HepG2 (cell line): ENCODE data around the gene RASSF6. TPM values are rescaled to one million over a fixed set of nuclear protein-coding genes. Genes with fewer than 3 reads are reported as not detected.

ENCODE experiments used
- ATAC-seq: fragments of 200-7000 bp; cut with Tn5 transposase; 3 replicates; pipeline ENCODE4 v1.9.1; 2020; ENCODE audit warnings: mild to moderate bottlenecking, moderate library complexity
- BruUV-seq: library from RNA; stranded (reverse); fragments of 400-500 nt; replicated peaks from 2 replicates; lab custom pipeline; 2021; lab: Mats Ljungman, UMichigan
- CTCF ChIA-PET: fragments of 300-600 bp; formaldehyde crosslinking; extraction: SDS; loops from one replicate; lab custom pipeline; 2021; ENCODE audit warnings: low total read pairs, inconsistent platforms, low intra/inter-chr PET ratio; lab: Yijun Ruan, JAX
- POLR2A ChIA-PET: fragments of 350-600 bp; sonication (Branson Sonifier 250); formaldehyde crosslinking; loops from one replicate; lab custom pipeline; 2020; ENCODE audit warnings: antibody characterized with exemption, inconsistent platforms; lab: Yijun Ruan, JAX
- DNase-seq: peaks from one replicate; pipeline ENCODE4 v3.0.0-alpha.2; 2015; ENCODE audit warnings: low spot score
- FAIRE-seq: peaks from 3 replicates; lab custom pipeline; 2011; peaks lifted over from hg19 to GRCh38; lab: Jason Lieb, UNC
- H2AFZ ChIP-seq: one replicate; pipeline ENCODE4 v1.6.1; 2011; ENCODE audit warnings: low read length, inconsistent platforms
- H3K27ac ChIP-seq: fragments of 300-600 bp; 3 replicates; pipeline ENCODE4 v1.8.0; 2011; ENCODE audit warnings: mixed run types, mild to moderate bottlenecking, mixed read lengths, low read length, inconsistent platforms; ENCODE audit not compliant: insufficient read depth; ENCODE audit errors: extremely low read length
- H3K27me3 ChIP-seq, 2 experiments: fragments of 200-600 bp in 1 of 2; 2 replicates in 1 of 2; 3 replicates in 1 of 2; pipeline versions ENCODE4 v1.6.0 to v1.8.0; 2011; ENCODE audit warnings: low read length in 2 of 2, mild to moderate bottlenecking in 2 of 2, moderate library complexity in 2 of 2, inconsistent platforms in 1 of 2; ENCODE audit not compliant: insufficient read depth in 2 of 2, control insufficient read depth in 1 of 2
- H3K36me3 ChIP-seq, 2 experiments: fragments of 200-600 bp in 1 of 2; replicated peaks in 1 of 2; 2 replicates in 1 of 2; 3 replicates in 1 of 2; pipeline versions ENCODE4 v1.5.1 to v1.8.0; 2011; ENCODE audit warnings: low read length in 2 of 2, inconsistent platforms in 1 of 2; ENCODE audit not compliant: insufficient read depth in 2 of 2, control insufficient read depth in 1 of 2
- H3K4me1 ChIP-seq: 2 replicates; pipeline ENCODE4 v1.5.1; 2012; ENCODE audit warnings: low read length, inconsistent platforms; ENCODE audit not compliant: insufficient read depth
- H3K4me2 ChIP-seq: 2 replicates; pipeline ENCODE4 v1.6.0; 2011; ENCODE audit warnings: low read depth, low read length, inconsistent platforms
- H3K4me3 ChIP-seq, 3 experiments: fragments of 200-600 bp in 1 of 3; sonication (generic), shearing (Covaris generic) in 1 of 3; replicated peaks in 1 of 3; 2 replicates each; pipeline ENCODE4 v1.5.1; 2011 to 2016; ENCODE audit warnings: low read length in 3 of 3, inconsistent platforms in 2 of 3, low read depth in 2 of 3, mild to moderate bottlenecking in 2 of 3, control low read depth in 1 of 3, mixed read lengths in 1 of 3; ENCODE audit not compliant: insufficient read depth in 1 of 3
- H3K79me2 ChIP-seq: one replicate; pipeline ENCODE4 v1.6.1; 2011; ENCODE audit warnings: low read length, inconsistent platforms; ENCODE audit not compliant: insufficient read depth
- H3K9ac ChIP-seq: 2 replicates; pipeline ENCODE4 v1.6.0; 2011; ENCODE audit warnings: mild to moderate bottlenecking, low read depth, low read length, inconsistent platforms; ENCODE audit not compliant: insufficient read depth
- H3K9me3 ChIP-seq: 2 replicates; pipeline ENCODE4 v1.5.1; 2012; ENCODE audit warnings: mild to moderate bottlenecking, low read length
- H4K20me1 ChIP-seq: 2 replicates; pipeline ENCODE4 v1.6.0; 2011; ENCODE audit warnings: inconsistent platforms, mild to moderate bottlenecking, low read length, moderate library complexity; ENCODE audit not compliant: insufficient read depth
- HHEX ChIP-seq: IDR thresholded peaks from 2 replicates; pipeline ENCODE4 v1.6.1; 2016; ENCODE audit warnings: control low read depth
- HOXA3 ChIP-seq: sonication (generic); formaldehyde crosslinking; IDR thresholded peaks from 2 replicates; pipeline ENCODE4 v1.5.0; 2020; ENCODE audit warnings: missing genetic modification reagents
- JUND ChIP-seq: sonication (generic); formaldehyde crosslinking; IDR thresholded peaks from 2 replicates; pipeline ENCODE4 v1.8.0; 2022; ENCODE audit warnings: mild to moderate bottlenecking, missing genetic modification reagents
- KMT2B ChIP-seq: IDR thresholded peaks from 2 replicates; pipeline ENCODE4 v1.6.1; 2016; ENCODE audit warnings: missing genetic modification reagents, missing compliant biosample characterization
- MAF1 ChIP-seq: sonication (generic); formaldehyde crosslinking; IDR thresholded peaks from 2 replicates; pipeline ENCODE4 v1.5.0; 2020; ENCODE audit warnings: missing genetic modification reagents, borderline replicate concordance
- MNT ChIP-seq: fragments of 450-650 bp; IDR thresholded peaks from 2 replicates; pipeline ENCODE4 v1.6.1; 2016
- MYNN ChIP-seq: sonication (generic); formaldehyde crosslinking; IDR thresholded peaks from 2 replicates; pipeline ENCODE4 v1.4.0; 2020; ENCODE audit warnings: mild to moderate bottlenecking, low read depth, missing genetic modification reagents
- NR1H2 ChIP-seq: sonication (generic); formaldehyde crosslinking; IDR thresholded peaks from 2 replicates; pipeline ENCODE4 v1.8.1; 2022; ENCODE audit warnings: low read depth, missing genetic modification reagents, borderline replicate concordance
- NR2F6 ChIP-seq, 2 experiments: IDR thresholded peaks; 2 replicates each; pipeline ENCODE4 v1.6.1; 2016; ENCODE audit warnings: antibody characterized with exemption in 1 of 2, mild to moderate bottlenecking in 1 of 2
- PCBP1 ChIP-seq: fragments of 200-400 bp; formaldehyde crosslinking; IDR thresholded peaks from 2 replicates; pipeline ENCODE4 v1.6.1; 2017; ENCODE audit warnings: mild to moderate bottlenecking, low read depth, low read length, borderline replicate concordance
- PHF8 ChIP-seq: sonication (generic); formaldehyde crosslinking; IDR thresholded peaks from 2 replicates; pipeline ENCODE4 v1.5.0; 2020; ENCODE audit warnings: missing genetic modification reagents
- SNAPC4 ChIP-seq: sonication (generic); formaldehyde crosslinking; IDR thresholded peaks from 2 replicates; pipeline ENCODE4 v1.4.0; 2020; ENCODE audit warnings: mild to moderate bottlenecking, missing genetic modification reagents
- ZBTB42 ChIP-seq: sonication (generic); formaldehyde crosslinking; IDR thresholded peaks from 2 replicates; pipeline ENCODE4 v1.5.0; 2020; ENCODE audit warnings: mild to moderate bottlenecking, missing genetic modification reagents
- ZC3H4 ChIP-seq: sonication (generic); formaldehyde crosslinking; IDR thresholded peaks from 2 replicates; pipeline ENCODE4 v1.4.0; 2020; ENCODE audit warnings: missing genetic modification reagents, borderline replicate concordance
- ZNF263 ChIP-seq: sonication (generic); formaldehyde crosslinking; IDR thresholded peaks from 2 replicates; pipeline ENCODE4 v1.4.0; 2020; ENCODE audit warnings: missing genetic modification reagents
- ZNF724P ChIP-seq: sonication (generic); formaldehyde crosslinking; IDR thresholded peaks from 2 replicates; pipeline ENCODE4 v1.8.0; 2022; ENCODE audit warnings: missing genetic modification reagents, borderline replicate concordance
- WGBS: methylation state at CpG from one replicate; pipeline ENCODE4 v1.1.6; 2017; ENCODE audit warnings: low lambda C conversion rate; 5-methylcytosine and 5-hydroxymethylcytosine counted together
- in situ Hi-C: cut with HindIII; loops from 2 replicates; pipeline ENCODE4 v1.10.0; 2017; ENCODE audit warnings: low pct_unique_long_range_greater_than_20kb; ENCODE audit not compliant: extremely low pct_ligation_motif_present
- intact Hi-C: fragments of 100-400 bp; cut with micrococcal nuclease; formaldehyde crosslinking; loops from one replicate; pipeline ENCODE4 v1.10.0; 2022; ENCODE audit not compliant: unreplicated experiment
- polyA plus RNA-seq, 8 experiments: library from polyadenylated mRNA; depleted of rRNA in 3 of 8; stranded (reverse) in 7 of 8; unstranded in 1 of 8; fragments of >200 nt; fragmentation: Illumina TruSeq in 4 of 8; extraction: Trizol in 4 of 8; gene quantifications; 2 replicates each; pipeline versions ENCODE4 v1.2.1 to v1.2.3, GENCODE V29; 2011 to 2016; ENCODE audit warnings: low read depth in 4 of 8, missing spikeins in 1 of 8, mixed read lengths in 1 of 8; ENCODE audit not compliant: insufficient read depth in 1 of 8
- total RNA-seq, 5 experiments: library from RNA; depleted of rRNA; stranded (reverse); fragments of >200 nt; fragmentation: Illumina TruSeq; extraction: Trizol; gene quantifications; 2 replicates each; pipeline ENCODE4 v1.2.3, GENCODE V29; 2016; ENCODE audit warnings: low read depth in 1 of 5
- TF ChIP-seq, protein P1 (sequence below): sonication (generic); formaldehyde crosslinking; IDR thresholded peaks from 2 replicates; pipeline ENCODE4 v1.4.0; 2020; ENCODE audit warnings: missing genetic modification reagents, mild to moderate bottlenecking, borderline replicate concordance

RASSF6 gene
- total and polyA plus RNA-seq, 2 of the 13 experiments (the other 11 are each of a cell fraction or from before 2014, with no cell fraction given), result 0.03 to 0.11 TPM

GRCh38 chr4:73650250-73650649, 30.0 kb upstream of the RASSF6 start:
- 33% methylated on average over 3 of the region's 3 CpGs for WGBS
- Histone ChIP-seq H3K4me2 (no peak overlapping the region), H3K36me3 (no peaks in the 10 kb centered on the region), H3K9ac (no peak overlapping the region), H4K20me1 (no peaks in the 10 kb centered on the region), H3K9me3 (no peaks in the 10 kb centered on the region), H3K27ac (no peak overlapping the region), H3K27me3 (no peaks in the 10 kb centered on the region), H3K4me1 (no peaks in the 10 kb centered on the region), H3K4me3 (no peak overlapping the region), H2AFZ (no peak overlapping the region), H3K79me2 (no peaks in the 10 kb centered on the region)
- no peak for ATAC-seq
- ChIA-PET POLR2A (no interaction called here), CTCF (no interaction called here)
- intact Hi-C loops (loop anchor here (5.0 to 10.0 kb wide), 3 partner anchors 128 to 338 kb away; no protein-coding TSS in a partner anchor), in situ Hi-C loops (loop anchor here (10.0 kb wide), 1 partner anchor 335 kb away; no protein-coding TSS in a partner anchor)
- FAIRE-seq, result no peak
- DNase-seq, result no peak
- no TSS peak for BruUV-seq
- TF ChIP-seq ZBTB42 (CRISPR knock-in tag) (no peak), PHF8 (CRISPR knock-in tag) (no peak), ZC3H4 (CRISPR knock-in tag) (no peak), MAF1 (no peak), NR2F6 (IDR thresholded peaks at IDR 0.05) (no peak), NR2F6 (CRISPR knock-in tag; IDR thresholded peaks at IDR 0.05) (no peak), HHEX (CRISPR knock-in tag) (no peak), HOXA3 (CRISPR knock-in tag) (no peak), PCBP1 (no peak), NR1H2 (CRISPR knock-in tag) (no peak), MNT (no peak), ZNF263 (no peak), MYNN (CRISPR knock-in tag) (no peak), KMT2B (CRISPR knock-in tag) (no peak), SNAPC4 (CRISPR knock-in tag) (no peak), JUND (CRISPR knock-in tag) (no peak), ZNF724P (CRISPR knock-in tag) (no peak)
- TF ChIP-seq, protein P1, sequence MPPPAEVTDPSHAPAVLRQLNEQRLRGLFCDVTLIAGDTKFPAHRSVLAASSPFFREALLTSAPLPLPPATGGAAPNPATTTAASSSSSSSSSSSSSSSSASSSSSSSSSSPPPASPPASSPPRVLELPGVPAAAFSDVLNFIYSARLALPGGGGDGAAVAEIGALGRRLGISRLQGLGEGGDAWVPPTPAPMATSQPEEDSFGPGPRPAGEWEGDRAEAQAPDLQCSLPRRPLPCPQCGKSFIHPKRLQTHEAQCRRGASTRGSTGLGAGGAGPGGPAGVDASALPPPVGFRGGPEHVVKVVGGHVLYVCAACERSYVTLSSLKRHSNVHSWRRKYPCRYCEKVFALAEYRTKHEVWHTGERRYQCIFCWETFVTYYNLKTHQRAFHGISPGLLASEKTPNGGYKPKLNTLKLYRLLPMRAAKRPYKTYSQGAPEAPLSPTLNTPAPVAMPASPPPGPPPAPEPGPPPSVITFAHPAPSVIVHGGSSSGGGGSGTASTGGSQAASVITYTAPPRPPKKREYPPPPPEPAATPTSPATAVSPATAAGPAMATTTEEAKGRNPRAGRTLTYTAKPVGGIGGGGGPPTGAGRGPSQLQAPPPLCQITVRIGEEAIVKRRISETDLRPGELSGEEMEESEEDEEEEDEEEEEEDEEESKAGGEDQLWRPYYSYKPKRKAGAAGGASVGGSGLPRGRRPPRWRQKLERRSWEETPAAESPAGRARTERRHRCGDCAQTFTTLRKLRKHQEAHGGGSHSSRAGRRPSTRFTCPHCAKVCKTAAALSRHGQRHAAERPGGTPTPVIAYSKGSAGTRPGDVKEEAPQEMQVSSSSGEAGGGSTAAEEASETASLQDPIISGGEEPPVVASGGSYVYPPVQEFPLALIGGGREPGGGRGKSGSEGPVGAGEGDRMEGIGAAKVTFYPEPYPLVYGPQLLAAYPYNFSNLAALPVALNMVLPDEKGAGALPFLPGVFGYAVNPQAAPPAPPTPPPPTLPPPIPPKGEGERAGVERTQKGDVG, result no peak
